ENCODE measurements around the gene CD44.

The CD44 gene

GRCh38 chr11:35171226-35171625 is 32.3 kb downstream of the CD44 start:
- Histone ChIP-seq H3K9me3 (ENCODE audit: control insufficient read depth, insufficient read depth, low read length) (no peaks in the 10 kb centered on the region), H3K27ac (ENCODE audit: low read depth, low read length) (no peak overlapping the region), H3K36me3 (ENCODE audit: control insufficient read depth, low read length) (no peaks in the 10 kb centered on the region), H3K4me2 (ENCODE audit: low read length) (no peak overlapping the region), H3K27me3 (ENCODE audit: control insufficient read depth, low read length) (peaks cover 24% of the 10 kb centered on the region), H3K79me2 (ENCODE audit: control insufficient read depth, low read length) (no peaks in the 10 kb centered on the region), H3K4me3 (ENCODE audit: low read length) (no peak overlapping the region), H3F3A (ENCODE audit: control insufficient read depth, insufficient read depth) (no peaks in the 10 kb centered on the region), H4K20me1 (ENCODE audit: control insufficient read depth, insufficient read depth, low read depth, low read length) (no peaks in the 10 kb centered on the region), H3K4me1 (ENCODE audit: control insufficient read depth, low read length) (peaks cover under 1% of the 10 kb centered on the region; the same call in 1 of the 2 replicates), H3K9me2 (replicated peaks; ENCODE audit: control insufficient read depth, low read length) (no peaks in the 10 kb centered on the region)
- TF ChIP-seq EZH2phosphoT487 (IDR thresholded peaks at IDR 0.05; ENCODE audit: borderline replicate concordance, low read length) (no peak), CTCF (IDR thresholded peaks at IDR 0.05; ENCODE audit: low read depth, low read length, poor library complexity, severe bottlenecking) (no peak)

GRCh38 chr11:35173011-35173511 is 34.1 kb downstream of the CD44 start:
- H3F3A ChIP-seq (ENCODE audit: control insufficient read depth, insufficient read depth) = no peaks in the 10 kb centered on the region

GRCh38 chr11:35173616-35174566 is 34.9 kb downstream of the CD44 start:
- Histone ChIP-seq H3K4me2 (ENCODE audit: low read length) (no peak overlapping the region), H3K9me3 (ENCODE audit: control insufficient read depth, insufficient read depth, low read length) (no peaks in the 10 kb centered on the region), H3K9me2 (replicated peaks; ENCODE audit: control insufficient read depth, low read length) (no peaks in the 10 kb centered on the region), H3K27ac (ENCODE audit: low read depth, low read length) (no peak overlapping the region), H3K4me3 (ENCODE audit: low read length) (no peak overlapping the region), H3K79me2 (ENCODE audit: control insufficient read depth, low read length) (no peaks in the 10 kb centered on the region), H3K36me3 (ENCODE audit: control insufficient read depth, low read length) (no peaks in the 10 kb centered on the region), H4K20me1 (ENCODE audit: control insufficient read depth, insufficient read depth, low read depth, low read length) (no peaks in the 10 kb centered on the region), H3K27me3 (ENCODE audit: control insufficient read depth, low read length) (peaks cover 18% of the 10 kb centered on the region), H3K4me1 (ENCODE audit: control insufficient read depth, low read length) (no peaks in the 10 kb centered on the region), H3F3A (ENCODE audit: control insufficient read depth, insufficient read depth) (no peaks in the 10 kb centered on the region)
- no peak for TF ChIP-seq CTCF (IDR thresholded peaks at IDR 0.05; ENCODE audit: low read depth, low read length, poor library complexity, severe bottlenecking)
- no peak for TF ChIP-seq EZH2phosphoT487 (IDR thresholded peaks at IDR 0.05; ENCODE audit: borderline replicate concordance, low read length)

More at GRCh38 chr11:35173011-35173511, 34.1 kb downstream of the CD44 start:
- Histone ChIP-seq H4K20me1 (ENCODE audit: control insufficient read depth, insufficient read depth, low read depth, low read length) (no peaks in the 10 kb centered on the region), H3K9me3 (ENCODE audit: control insufficient read depth, insufficient read depth, low read length) (no peaks in the 10 kb centered on the region), H3K27me3 (ENCODE audit: control insufficient read depth, low read length) (peaks cover 21% of the 10 kb centered on the region), H3K79me2 (ENCODE audit: control insufficient read depth, low read length) (no peaks in the 10 kb centered on the region), H3K4me3 (ENCODE audit: low read length) (no peak overlapping the region), H3K9me2 (replicated peaks; ENCODE audit: control insufficient read depth, low read length) (no peaks in the 10 kb centered on the region), H3K36me3 (ENCODE audit: control insufficient read depth, low read length) (no peaks in the 10 kb centered on the region), H3K4me1 (ENCODE audit: control insufficient read depth, low read length) (no peaks in the 10 kb centered on the region), H3K4me2 (ENCODE audit: low read length) (no peak overlapping the region), H3K27ac (ENCODE audit: low read depth, low read length) (no peak overlapping the region)
- no peak for TF ChIP-seq EZH2phosphoT487 (IDR thresholded peaks at IDR 0.05; ENCODE audit: borderline replicate concordance, low read length)
- TF ChIP-seq CTCF (IDR thresholded peaks at IDR 0.05; ENCODE audit: low read depth, low read length, poor library complexity, severe bottlenecking) = no peak
